B cell (primary cell): ENCODE measurements around the gene CCDC57. TPM values are rescaled to one million over a fixed set of nuclear protein-coding genes. Genes with fewer than 3 reads are reported as not detected.

ENCODE experiments used
- ATAC-seq: fragments of 200-7000 bp; cut with Tn5 transposase; one replicate; pipeline ENCODE4 v1.10.0; 2021; ENCODE audit warnings: low read depth, mild to moderate bottlenecking, moderate number of reproducible peaks, moderate library complexity
- CTCF ChIA-PET: fragments of 350-600 bp; sonication (Branson Sonifier 250); formaldehyde crosslinking; loops from one replicate; lab custom pipeline; 2021; ENCODE audit warnings: antibody characterized with exemption, inconsistent platforms; lab: Charles Lee
- POLR2A ChIA-PET: fragments of 350-600 bp; sonication (Branson Sonifier 250); formaldehyde crosslinking; loops from one replicate; lab custom pipeline; 2021; ENCODE audit warnings: antibody characterized with exemption; lab: Charles Lee
- DNase-seq: peaks from one replicate; pipeline ENCODE4 v3.0.0; 2013
- H2AFZ ChIP-seq: 2 replicates; pipeline ENCODE4 v1.6.1; 2012; ENCODE audit warnings: mild to moderate bottlenecking, low read depth, low read length; ENCODE audit not compliant: insufficient read depth, poor library complexity, severe bottlenecking
- H3K27ac ChIP-seq, 2 donors: 1 replicate in 1 of 2; 2 replicates in 1 of 2; pipeline ENCODE4 v1.5.1; 2012 to 2013; ENCODE audit warnings: low read length in 2 of 2, mild to moderate bottlenecking in 2 of 2, moderate library complexity in 1 of 2
- H3K27me3 ChIP-seq, 4 experiments: fragments of 200-600 bp in 1 of 4; sonication (generic) in 1 of 4; replicated peaks in 1 of 4; 1 replicate in 2 of 4; 2 replicates in 2 of 4; pipeline versions ENCODE4 v1.6.1 to v1.7.0; 2013 to 2016; ENCODE audit warnings: low read length in 3 of 4, mild to moderate bottlenecking in 2 of 4, mixed read lengths in 1 of 4, moderate library complexity in 1 of 4; ENCODE audit not compliant: insufficient read depth in 4 of 4, control insufficient read depth in 3 of 4; ENCODE audit errors: control extremely low read depth in 1 of 4
- H3K36me3 ChIP-seq, 2 experiments: replicated peaks in 1 of 2; 1 replicate in 1 of 2; 2 replicates in 1 of 2; pipeline versions ENCODE4 v1.6.1 to v1.7.1; 2013; ENCODE audit warnings: low read length in 1 of 2; ENCODE audit not compliant: insufficient read depth in 2 of 2, control insufficient read depth in 1 of 2; ENCODE audit errors: control extremely low read depth in 1 of 2, extremely low read depth in 1 of 2
- H3K4me1 ChIP-seq, 2 donors: fragments of 200-600 bp in 1 of 2; sonication (generic) in 1 of 2; 1 replicate in 1 of 2; 2 replicates in 1 of 2; pipeline versions ENCODE4 v1.5.1 to v1.6.1; 2013 to 2017; ENCODE audit warnings: low read length in 2 of 2; ENCODE audit not compliant: control insufficient read depth in 2 of 2, insufficient read depth in 2 of 2
- H3K4me2 ChIP-seq: replicated peaks from 2 replicates; pipeline ENCODE3; 2012; ENCODE audit warnings: mild to moderate bottlenecking, low read depth, low read length; ENCODE audit not compliant: poor library complexity, severe bottlenecking
- H3K4me3 ChIP-seq, 5 experiments: fragments of 200-600 bp in 1 of 5; sonication (generic) in 1 of 5; 1 replicate in 3 of 5; 2 replicates in 2 of 5; pipeline versions ENCODE4 v1.5.1 to v1.7.0; 2011 to 2016; ENCODE audit warnings: low read length in 4 of 5, mild to moderate bottlenecking in 4 of 5, low read depth in 2 of 5, control low read depth in 1 of 5, moderate library complexity in 1 of 5; ENCODE audit not compliant: insufficient read depth in 1 of 5; ENCODE audit errors: control extremely low read depth in 1 of 5, extremely low read depth in 1 of 5
- H3K79me2 ChIP-seq: fragments of 200-600 bp; sonication (generic); one replicate; pipeline ENCODE4 v1.6.0; 2016; ENCODE audit warnings: low read length; ENCODE audit not compliant: control insufficient read depth, insufficient read depth
- H3K9ac ChIP-seq: fragments of 200-600 bp; sonication (generic); 2 replicates; pipeline ENCODE4 v1.6.1; 2017; ENCODE audit warnings: mild to moderate bottlenecking, low read length, moderate library complexity
- H3K9me3 ChIP-seq, 3 donors: one replicate each; pipeline versions ENCODE4 v1.6.1 to v1.7.1; 2013; ENCODE audit warnings: low read length in 2 of 3; ENCODE audit not compliant: control insufficient read depth in 2 of 3, insufficient read depth in 1 of 3; ENCODE audit errors: control extremely low read depth in 1 of 3
- H4K20me1 ChIP-seq: 2 replicates; pipeline ENCODE4 v1.6.0; 2012; ENCODE audit warnings: mild to moderate bottlenecking, low read length; ENCODE audit not compliant: insufficient read depth, control insufficient read depth, poor library complexity, severe bottlenecking
- H3K27ac Mint-ChIP-seq: one replicate; pipeline ENCODE4 v1.8.0; 2021; ENCODE audit warnings: mixed read lengths
- H3K27me3 Mint-ChIP-seq: one replicate; pipeline ENCODE4 v1.8.0; 2021; ENCODE audit warnings: mixed read lengths
- H3K4me1 Mint-ChIP-seq: one replicate; pipeline ENCODE4 v1.8.0; 2021; ENCODE audit warnings: mixed read lengths
- H3K4me3 Mint-ChIP-seq: one replicate; pipeline ENCODE4 v1.8.0; 2021; ENCODE audit warnings: mixed read lengths
- H3K9me3 Mint-ChIP-seq: one replicate; pipeline ENCODE4 v1.8.0; 2022; ENCODE audit warnings: mixed read lengths; ENCODE audit not compliant: insufficient read depth
- CTCF ChIP-seq: fragments of 200-600 bp; IDR thresholded peaks from one replicate; pipeline ENCODE4 v1.8.0; 2022; ENCODE audit warnings: antibody characterized with exemption, mild to moderate bottlenecking
- EZH2 ChIP-seq: IDR thresholded peaks from 2 replicates; pipeline ENCODE4 v1.6.1; 2012; ENCODE audit warnings: borderline replicate concordance, low read depth, mild to moderate bottlenecking, moderate library complexity, low read length; ENCODE audit not compliant: insufficient read depth, poor library complexity, severe bottlenecking
- WGBS: methylation state at CpG from one replicate; pipeline ENCODE4 v1.1.5; 2013; ENCODE audit warnings: missing lambda C conversion rate; ENCODE audit not compliant: insufficient coverage; 5-methylcytosine and 5-hydroxymethylcytosine counted together
- intact Hi-C: fragments of 100-400 bp; cut with micrococcal nuclease; formaldehyde crosslinking; loops from one replicate; pipeline ENCODE4 v1.10.0; 2022
- polyA plus RNA-seq: library from polyadenylated mRNA; depleted of rRNA; stranded (reverse); fragments of >200 nt; gene quantifications from 2 replicates; pipeline ENCODE4 v1.2.3, GENCODE V29; 2012
- total RNA-seq, 2 donors: library from RNA; stranded (reverse); fragments of 120-200 nt in 1 of 2; gene quantifications; 1 replicate in 1 of 2; 2 replicates in 1 of 2; pipeline versions ENCODE4 v1.2.3 to v1.2.4, GENCODE V29; 2013 to 2022

The CCDC57 gene
- total and polyA plus RNA-seq, 2 donors (not counting 1 experiment from before 2014, with no cell fraction given) = 49.7 to 67.2 TPM

DNA sequence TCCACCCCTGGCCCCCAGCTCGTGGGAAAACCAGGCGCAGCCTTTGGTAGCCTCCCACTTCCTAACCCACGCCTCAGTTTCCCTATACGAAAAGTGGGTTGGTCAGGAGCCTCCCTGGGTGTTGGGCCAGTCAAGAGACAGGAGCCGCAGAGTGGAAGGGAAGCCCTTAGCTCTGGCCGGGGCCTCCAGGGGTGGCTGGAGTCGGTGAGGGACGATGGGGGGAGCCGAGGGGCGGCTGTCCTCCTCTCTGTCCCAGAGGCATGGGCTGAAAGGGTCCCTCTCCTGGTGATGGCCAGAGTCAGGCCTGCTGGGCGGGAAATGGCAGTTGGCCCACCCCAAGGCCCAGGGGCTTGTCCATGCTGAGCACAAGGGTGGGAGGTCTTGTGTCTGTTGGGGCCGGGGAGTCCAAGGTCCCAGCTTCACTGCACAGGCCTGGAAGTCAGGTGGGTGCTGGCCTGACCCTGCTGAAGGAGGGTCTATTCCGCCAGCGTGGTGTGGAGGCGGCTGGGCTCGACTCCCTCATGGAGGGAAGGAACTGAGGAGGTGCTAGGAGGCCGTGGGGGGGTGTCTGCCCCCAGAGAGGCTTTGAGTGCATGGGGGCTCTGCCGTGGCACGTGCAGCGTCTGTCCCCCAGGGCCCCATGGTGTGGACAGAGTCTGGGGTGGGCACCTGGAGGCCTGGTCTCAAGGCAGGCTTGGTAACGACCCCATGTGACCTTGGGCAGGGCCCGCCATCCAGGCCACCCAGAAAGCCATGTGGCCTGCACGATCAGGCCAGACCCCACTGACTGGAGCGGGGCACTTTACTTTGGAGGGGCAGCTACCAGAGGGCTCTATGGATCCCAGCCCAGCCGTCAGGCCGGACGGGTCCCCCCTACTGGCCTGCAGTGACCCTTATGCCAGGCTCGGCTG is 17.3 kb upstream of the CCDC57 start:
- peak overlapping the region; percentile 85 for H3K4me3 Mint-ChIP-seq
- no peaks in the 10 kb centered on the region for H3K27me3 Mint-ChIP-seq
- Histone ChIP-seq H3K36me3 (no peaks in the 10 kb centered on the region), H3K9ac (peak overlapping the region; percentile 92), H3K4me3 (peak overlapping the region; percentile 31 to 69 (median 59)), H3K27ac (peak overlapping the region; percentile 24 to 71), H3K4me2 (peak overlapping the region; percentile 99), H4K20me1 (peaks cover 34% of the 10 kb centered on the region), H3K79me2 (no peaks in the 10 kb centered on the region), H3K27me3 (no peaks in the 10 kb centered on the region), H3K4me1 (peaks cover 29 to 60% of the 10 kb centered on the region in 2 donors), H3K9me3 (no peaks in the 10 kb centered on the region), H2AFZ (no peak overlapping the region)
- ChIA-PET CTCF (interaction anchor here (0.6 to 2.3 kb wide), 4 partner anchors 9 to 24 kb away, joined by 3 to 8 read pairs (median 6); no protein-coding TSS in a partner anchor), POLR2A (interaction anchor here (0.6 to 3.2 kb wide), 7 partner anchors 12 to 358 kb away, joined by 3 to 46 read pairs (median 11); partner anchors contain the start of genes CCDC57 and CSNK1D)
- H3K9me3 Mint-ChIP-seq = no peaks in the 10 kb centered on the region
- H3K27ac Mint-ChIP-seq = peak overlapping the region; percentile 73
- WGBS = 84% methylated on average over 25 of the region's 28 CpGs
- no peak for TF ChIP-seq EZH2
- TF ChIP-seq CTCF = no peak
- no peak for DNase-seq
- no peak for ATAC-seq
- intact Hi-C loops = loop anchor here (2.0 kb wide), 2 partner anchors 43 to 219 kb away; partner anchors contain the start of gene CSNK1D
- peaks cover 30% of the 10 kb centered on the region for H3K4me1 Mint-ChIP-seq
